GM21447 (cell line): ENCODE data around the gene ANKRD44.

Source experiments
- ATAC-seq: cut with Tn5 transposase; IDR thresholded peaks from one replicate; pipeline ENCODE4 v1.9.1; 2021; ENCODE audit not compliant: unreplicated experiment

Gene ANKRD44

DNA sequence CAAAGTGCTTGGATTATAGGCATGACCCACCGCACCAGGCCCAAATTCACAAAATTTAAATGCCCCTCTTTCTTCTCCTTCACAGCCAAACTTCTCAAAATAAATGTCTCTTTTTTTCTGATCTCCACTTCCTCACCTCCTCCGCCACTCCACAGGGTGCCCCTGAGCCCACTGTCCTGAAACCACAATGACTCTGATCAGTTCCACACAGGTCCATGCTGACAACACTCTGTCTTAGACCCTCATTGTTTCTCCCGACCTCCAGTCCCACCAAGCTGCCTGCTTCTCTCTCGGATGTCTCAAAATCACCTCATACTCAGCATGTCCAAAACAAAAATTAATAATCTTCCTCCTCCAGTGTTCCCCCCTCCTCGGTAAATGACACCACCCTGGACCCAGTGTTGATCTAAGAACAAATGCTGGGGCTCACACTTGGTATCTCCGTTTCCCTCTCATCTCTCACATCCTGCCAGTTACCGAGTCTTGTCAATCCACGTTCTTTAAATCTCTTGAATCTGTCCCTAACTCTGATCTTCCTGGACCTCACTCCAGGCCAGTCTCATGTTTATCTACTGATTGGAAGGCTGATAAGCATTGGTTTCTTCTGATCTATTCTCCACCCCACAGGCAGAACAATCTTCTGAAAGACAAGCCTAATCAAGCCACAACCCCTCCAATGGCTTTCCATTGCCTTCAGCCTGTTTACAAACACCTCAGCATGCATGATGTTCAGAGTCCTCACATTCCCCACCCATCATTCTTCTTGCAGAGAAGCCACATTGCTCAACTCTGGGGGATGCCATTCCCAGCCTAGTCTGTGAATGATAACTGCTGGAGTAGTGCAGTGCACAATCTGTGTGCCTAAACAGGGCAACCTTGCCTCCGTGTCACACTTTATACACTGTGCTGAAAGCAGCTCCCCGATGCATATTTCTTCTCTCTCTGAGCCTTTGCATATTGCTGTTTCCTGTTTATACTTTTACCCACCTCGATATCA lies 12.4 kb upstream of the ANKRD44 start:
- peak; percentile 59 for ATAC-seq

DNA sequence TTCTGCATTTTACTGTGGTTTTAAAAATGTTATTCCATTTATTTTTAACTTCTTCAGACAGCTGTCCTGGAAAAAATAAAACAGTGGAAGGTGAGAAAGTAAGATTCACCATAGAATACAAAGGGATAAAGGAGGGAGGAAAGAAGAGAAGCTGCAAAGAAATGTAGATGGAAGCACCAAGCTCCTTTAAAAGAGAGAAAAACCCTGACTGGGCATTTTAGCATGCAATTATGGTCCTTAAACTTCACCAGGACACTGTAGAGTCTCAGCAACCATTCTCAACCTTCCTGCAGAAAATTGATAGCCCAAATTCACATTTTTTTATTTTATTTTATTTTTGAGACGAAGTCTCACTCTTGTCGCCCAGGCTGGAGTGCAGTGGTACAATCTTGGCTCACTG lies 11.6 kb upstream of the ANKRD44 start:
- no peak for ATAC-seq

DNA sequence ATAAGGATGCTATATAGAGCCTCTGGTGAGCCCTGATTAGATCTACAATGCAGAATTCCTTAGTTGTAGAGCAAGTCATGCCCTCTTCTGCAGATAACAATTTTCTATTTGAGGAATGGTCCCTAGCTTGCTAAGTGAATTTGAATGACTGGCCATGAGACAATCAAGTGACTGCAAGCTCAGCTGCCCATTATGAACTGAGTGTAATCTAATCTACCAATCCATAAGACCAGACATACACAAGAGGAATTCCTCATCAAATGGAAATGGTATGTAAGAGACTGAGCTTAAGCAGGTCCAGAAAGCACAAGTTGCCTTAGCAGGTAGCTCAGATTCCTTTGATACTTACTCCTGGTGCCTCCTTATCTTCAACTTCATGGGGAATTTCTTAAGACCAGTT lies 4.8 kb upstream of the ANKRD44 start:
- no peak for ATAC-seq

DNA sequence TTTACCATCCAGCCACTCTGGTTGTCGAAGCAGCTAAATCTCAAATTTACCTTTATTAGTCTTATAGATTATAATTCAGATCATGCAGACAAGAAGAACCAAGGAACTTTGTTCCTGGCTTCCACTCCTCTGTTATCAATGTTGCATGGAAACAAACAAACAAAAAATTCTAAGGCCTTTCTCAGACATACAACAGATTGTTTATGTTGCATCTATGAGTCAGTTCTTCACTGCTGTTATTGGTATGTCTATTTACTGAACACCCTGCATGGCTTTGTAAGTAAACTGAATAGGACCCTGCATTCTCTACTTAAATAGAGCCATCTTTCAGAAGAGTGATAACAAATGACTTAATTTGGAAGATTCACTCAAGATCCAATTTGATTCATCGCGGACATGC lies 1.6 kb upstream of the ANKRD44 start:
- ATAC-seq, result no peak

DNA sequence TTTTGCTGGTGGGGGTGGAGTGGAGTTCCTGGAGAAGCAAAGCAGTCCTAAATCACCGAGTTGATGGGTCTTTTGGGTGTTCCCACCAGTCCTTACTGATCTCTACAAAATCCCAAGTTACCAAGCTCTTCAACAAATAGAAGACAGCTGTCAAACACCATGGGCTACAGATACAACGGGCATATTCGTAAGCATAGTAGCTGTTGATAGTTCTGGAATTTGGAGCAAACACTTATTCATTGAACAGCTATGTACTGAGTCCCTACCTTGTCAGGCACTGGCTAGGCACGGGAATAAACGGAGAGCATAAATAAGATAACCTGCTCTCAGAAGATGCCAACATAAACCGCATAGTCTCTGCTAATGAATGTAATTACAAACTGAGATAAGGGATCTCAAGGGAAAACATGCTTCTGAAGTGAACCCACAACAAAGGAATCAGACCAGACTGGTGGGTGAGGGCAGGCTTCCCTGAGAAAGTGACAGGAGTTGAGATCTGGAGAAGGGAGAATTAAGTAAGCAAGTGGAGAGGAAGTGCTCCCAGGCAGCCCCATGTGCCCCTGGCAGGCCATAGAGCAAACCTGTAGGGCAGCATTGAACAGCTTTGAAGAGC lies 947 bp upstream of the ANKRD44 start:
- no peak for ATAC-seq

DNA sequence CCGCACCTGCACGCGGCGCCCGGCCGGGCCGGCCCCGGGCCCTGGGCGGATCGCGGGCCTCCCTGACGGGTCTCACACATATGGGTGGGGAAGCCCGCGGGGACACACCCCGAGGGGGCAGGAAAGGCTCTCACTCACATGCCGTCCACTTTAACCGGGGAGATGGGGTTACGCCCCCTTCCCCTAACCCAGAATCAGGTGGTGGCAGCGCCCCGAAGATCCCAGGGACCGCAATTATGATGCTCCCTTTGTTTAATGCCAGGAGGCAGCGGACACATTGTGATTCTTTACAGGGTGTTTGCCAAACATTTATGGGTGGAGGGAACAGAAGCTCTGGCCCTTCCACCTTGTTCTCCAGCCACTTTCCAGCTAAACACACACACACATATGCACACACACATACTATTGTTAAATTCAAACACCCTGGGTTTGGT lies 424 bp upstream of the ANKRD44 start:
- no peak for ATAC-seq

DNA sequence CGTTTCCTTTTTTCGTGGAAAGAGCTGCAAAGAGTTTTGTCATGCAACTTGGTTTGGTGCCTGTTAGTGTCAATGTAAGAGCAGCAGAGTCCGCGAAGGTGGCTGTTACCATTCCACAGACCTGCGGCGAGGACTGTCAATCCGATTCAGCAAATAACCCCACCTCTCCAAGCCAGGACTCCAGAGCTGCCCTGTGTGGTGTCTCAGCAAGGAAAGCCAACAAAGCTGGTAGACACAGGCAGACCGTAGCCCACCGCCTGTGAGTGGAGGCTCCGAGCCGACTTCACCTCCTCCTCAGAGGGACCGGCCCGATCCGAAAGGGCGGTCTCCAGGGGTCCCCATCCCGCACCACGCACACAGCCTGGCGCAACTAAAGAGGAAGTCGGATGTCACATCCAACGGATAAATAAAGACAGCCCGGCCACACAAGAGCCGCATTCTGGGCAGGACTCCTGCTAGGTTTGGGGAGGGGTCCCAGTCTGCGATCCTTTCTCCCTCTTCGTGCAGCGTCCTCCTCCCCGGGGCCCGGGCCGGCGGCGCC lies 819 bp downstream of the ANKRD44 start:
- ATAC-seq, result no peak

DNA sequence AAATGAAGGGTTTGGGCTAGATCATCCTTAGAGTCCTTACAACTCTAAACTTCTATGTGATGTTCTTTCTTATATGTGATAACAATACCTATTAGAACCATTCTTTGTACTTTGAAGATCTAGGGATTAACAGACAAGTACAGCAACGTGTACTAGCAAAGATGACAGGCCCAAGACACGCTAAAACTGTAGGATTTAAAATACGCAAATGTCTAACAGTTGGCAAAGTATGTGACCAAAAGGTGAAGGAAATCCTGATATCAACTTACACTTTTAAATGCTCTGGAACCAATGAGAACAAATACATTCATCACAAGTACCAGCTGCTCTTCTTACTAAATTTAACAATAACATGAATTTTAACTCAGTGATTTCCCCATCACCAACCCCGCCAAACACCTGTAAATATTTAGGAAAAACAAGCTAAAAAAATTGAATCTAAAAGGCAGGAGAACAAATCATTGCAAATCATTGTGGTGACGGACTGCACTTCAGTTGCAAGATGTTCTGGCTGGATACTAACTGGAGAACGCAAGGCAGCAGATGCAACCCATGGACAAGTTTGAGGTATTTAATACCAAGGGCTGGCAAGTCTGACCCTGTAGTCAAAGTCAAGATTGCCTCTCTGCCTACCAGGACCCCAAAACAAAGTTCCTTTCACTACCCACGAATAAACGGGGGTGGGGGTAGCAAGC lies 1.4 kb downstream of the ANKRD44 start:
- ATAC-seq, result no peak

DNA sequence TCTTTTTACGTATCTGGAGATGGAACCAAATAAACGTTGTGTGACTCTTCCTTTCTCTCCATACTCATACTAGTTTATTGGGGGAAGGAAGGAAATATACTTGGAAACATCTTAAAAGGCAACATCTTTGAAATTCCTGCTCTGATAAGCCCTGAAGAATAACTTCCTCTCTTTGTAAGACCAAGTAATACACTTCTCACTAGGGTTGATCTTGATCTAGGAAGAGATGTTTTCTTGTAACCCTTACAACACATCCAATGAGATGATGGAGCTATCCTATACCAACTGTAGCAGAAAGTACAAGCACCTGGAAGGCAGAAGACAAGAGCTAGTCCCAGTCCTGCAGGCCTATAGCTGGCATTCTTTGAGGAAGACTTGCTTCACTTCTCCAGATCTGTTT lies 2.0 kb downstream of the ANKRD44 start:
- no peak for ATAC-seq

DNA sequence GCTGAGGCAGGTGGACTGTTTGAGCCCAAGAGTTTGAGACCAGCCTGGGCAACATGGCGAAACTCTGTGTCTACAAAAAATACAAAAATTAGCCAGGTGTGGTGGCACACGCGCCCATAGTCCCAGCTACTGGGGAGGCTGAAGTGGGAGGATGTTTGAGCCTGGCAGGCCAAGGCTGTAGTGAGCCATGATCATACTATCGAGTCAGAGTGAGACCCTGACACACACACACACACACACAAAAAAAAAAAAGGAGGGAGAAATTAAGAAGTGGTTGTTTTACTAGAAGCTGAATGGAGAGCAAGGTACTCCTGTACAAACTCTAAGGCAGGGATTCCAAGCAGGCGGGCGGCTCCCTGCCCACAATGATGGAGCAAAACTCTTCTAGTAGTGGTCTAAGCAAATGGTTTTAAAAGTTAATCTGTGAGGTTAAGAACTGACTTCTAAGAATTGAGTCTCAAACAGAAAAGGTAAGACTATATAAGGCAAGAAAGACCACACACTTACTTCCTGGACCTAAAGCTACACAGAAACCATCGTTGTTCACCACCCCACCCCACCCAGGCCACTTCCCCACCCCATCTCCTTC lies 2.6 kb downstream of the ANKRD44 start:
- ATAC-seq, result peak; percentile 25

DNA sequence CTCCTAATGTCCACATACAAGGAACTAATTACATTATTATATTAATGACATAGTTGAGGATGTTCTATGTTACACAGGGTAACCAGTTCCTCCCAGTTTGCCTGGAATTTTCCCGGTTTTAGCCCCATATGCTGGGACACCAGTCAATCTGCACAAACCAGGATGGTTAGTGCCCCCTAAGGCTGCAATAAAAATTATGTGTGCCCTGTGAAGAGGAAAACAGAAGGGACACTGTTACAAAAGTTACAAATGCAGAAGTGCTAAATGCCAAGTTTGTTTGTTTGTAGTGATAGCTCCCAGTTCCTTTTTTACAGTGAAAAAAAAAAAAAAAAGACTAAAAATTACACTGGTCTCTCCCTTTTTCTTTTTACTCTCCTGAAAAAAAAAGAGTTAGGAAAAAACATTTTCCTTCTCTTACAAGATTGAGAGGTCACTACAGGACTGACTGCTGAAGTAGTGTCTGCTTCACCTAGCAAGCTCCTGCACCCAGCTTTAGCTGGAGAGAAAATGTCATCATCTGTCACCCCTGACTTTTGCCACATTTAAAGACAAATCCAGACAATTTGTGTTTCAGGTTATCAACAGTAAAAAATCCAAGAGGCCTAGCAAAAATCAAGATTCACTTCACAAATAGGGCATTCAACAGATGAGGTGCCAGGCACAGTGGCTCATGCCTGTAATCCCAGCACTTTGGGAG lies 3.2 kb downstream of the ANKRD44 start:
- no peak for ATAC-seq

DNA sequence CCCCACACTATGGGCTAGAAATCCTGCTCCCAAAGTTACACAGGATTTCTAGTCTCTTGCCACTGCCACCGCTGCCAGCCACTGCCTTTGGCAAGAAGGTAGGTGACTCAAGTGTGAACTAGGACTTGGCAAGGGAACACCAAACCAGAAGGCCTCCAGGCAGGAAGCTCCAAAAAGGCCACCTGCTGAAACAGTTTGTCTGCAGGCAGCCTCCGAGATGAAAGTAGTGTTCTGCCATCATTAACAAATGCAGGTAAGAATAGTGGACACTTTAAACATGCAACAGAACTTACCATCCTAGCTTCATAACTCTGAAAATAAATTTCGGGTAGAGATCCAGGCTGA lies 3.9 kb downstream of the ANKRD44 start:
- no peak for ATAC-seq

DNA sequence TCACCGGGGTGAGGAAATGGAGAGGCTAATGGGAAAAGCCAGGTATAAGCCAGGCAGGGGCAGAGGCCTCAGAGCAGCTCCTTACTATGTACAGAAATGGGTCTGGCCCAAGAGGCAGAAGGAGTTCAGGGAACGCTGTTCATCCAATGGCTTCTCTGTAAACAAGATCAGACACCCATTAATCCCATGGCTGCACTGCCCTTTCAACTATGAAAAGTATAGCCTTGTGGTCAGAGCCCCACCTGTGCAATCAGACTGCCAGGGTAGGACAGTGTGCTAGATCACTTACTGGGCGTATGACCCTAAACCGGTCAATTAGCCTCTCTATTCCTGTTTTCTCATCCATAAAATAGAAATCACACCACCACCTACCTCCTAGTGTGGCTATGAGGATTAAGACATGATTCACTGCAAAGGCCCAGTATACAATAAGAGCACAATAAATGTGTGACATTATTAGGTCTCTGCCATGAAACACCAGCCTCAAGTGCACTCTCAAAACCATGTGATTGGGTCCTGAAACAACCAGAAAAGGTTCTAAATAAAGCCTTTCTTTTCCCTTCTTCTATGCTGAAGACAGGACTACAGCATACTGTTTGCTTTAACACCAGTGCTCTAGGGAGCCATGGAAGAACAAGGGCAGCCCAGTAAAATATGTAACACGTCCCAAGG lies 4.4 kb downstream of the ANKRD44 start:
- no peak for ATAC-seq

DNA sequence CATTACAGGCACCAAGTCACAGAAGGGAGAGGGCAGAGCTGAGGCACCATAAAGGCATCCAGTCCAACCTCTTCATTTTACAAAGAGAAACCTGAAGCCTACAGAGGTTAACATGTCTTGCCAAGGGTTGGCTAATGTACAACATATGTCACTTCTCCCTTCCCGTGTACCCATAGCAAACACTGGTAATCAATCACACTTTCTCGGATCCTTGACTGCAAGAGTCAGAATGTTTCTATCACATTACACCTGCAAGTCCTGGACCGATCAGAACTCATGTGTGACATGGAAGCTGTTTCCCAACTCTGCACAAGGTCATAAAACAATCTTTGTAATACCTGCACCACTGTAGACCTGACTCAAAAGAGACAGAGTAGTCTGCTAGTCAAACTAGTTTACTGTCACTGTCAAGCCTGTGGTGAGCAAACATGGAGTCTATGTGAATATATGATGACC lies 6.0 kb downstream of the ANKRD44 start:
- ATAC-seq, result peak; percentile 35

DNA sequence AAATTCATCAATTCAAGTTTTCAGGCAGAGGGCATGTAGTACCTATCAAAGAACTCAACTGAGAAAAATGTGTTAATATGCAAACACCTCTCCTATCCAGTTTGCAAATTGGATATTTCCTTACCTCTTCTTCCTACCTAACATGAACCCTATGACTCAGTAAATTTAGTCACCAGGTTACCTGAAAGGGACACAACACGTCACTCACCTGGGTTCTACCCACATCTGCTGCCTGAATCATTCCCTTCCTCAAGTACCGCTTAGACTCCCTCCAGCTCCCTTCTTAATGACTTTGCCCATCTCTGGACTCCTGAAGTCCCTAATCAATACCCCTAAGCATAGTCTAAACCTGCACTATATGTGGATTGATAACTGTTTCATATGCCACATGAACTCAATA lies 10.4 kb downstream of the ANKRD44 start:
- ATAC-seq, result no peak

DNA sequence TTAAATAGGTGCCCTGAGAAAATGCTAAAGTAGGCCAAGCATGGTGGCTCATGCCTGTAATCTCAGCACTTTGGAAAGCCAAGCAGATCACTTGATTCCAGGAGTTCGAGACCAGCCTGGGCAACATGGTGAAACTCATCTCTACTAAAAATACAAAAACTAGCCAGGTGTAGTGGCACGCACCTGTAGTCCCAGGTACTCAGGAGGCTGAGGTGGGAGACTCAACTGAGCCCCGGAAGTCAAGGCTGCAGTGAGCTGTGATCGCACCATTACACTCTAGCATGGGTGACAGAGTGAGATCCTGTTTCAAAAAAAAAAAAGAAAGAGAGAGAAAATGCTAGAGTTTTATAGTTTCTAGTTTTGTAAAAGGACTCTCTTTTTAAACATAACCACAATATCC lies 12.0 kb downstream of the ANKRD44 start:
- ATAC-seq, result no peak

DNA sequence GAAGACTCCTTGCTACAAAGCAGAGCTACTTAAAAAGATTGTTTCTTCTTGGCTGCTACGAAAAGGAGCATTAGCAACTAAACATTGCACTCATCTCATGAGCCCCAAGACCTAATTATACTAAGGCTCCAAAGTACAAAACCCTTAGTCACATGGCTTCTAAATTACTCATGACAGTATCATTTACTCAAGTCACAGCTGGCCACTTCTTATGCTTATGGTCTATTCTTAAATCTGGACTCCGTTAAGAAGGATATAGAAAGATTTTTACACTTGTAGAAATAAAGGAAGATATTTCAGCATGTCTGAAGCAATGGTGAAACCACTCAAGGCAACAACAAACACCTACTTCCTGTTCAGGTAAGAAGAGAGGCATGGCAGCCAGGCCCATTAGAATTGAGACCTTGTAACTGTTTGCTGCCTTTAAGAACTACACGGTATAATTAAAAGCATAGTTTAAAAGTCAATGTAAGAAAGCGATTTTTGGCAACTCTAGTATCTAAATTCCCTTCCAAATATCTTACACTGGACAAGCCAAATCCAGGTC lies 12.7 kb downstream of the ANKRD44 start:
- no peak for ATAC-seq

DNA sequence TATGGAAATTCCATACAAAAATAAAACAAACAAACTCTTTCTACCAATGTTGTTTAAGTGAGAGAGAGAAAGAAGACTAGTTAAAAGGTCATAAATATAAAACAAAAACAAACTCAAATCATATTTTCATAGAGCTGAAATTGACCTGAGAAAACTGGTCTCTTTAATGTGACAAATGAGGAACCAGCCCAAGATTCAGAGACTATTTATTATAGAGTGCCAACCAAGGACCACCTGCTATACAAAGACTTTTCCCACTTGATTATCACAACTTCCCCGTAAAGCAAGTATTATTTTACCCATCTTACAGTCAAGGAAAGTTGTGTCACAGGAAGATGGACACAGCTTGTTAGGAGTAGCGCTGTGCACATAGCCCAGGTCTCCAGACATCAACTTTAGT lies 13.3 kb downstream of the ANKRD44 start:
- no peak for ATAC-seq

DNA sequence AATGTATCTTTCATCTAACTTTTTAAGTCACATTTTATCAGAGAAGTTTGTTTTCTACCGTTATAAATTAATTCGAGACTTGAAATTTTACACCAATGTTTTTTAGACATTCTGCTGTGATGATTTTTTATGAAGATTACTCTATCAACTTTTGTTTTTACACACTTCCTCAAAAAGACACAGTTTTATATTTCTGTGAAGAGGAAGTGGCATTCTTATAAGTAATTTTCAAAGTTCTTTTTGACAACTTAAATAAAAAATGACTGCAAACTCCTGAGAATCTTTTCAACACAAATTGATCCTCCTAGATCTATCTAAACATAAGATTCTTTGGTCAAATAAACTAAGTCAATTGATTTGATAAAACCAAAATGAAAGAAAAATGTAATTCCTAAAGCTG lies 13.7 kb downstream of the ANKRD44 start:
- ATAC-seq, result no peak

DNA sequence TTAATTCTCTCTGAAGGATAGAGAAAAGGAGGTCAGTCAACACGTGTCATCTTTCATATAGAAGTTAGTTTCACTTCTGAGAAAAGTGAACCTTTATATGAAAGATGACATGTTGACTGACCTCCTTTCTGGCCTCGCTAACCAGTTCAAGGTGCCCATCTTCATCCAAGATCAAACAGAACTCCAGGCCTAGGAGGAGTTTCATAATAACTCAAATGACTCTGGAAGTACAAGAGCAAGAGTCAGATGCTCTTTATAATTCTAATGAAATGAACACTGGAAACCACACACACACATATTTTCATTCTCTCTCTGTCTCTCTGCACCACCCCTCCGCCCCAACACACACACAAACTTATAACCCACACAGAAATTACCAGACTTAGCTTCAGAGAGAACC lies 16.3 kb downstream of the ANKRD44 start:
- ATAC-seq, result peak; percentile 42
